Stimulated activated CD4-positive, alpha-beta T cell treated with anti-CD3 and anti-CD28 coated beads, TNF-alpha, amount 100 ng/mL, for 4 hours (primary cell): ENCODE results near the gene ADAMTS3.

Experiments
- DNase-seq, 3 experiments: peaks; one replicate each; pipeline ENCODE4 v3.0.0-alpha.2; 2020; ENCODE audit warnings: low read depth in 3 of 3

ADAMTS3 gene

DNA sequence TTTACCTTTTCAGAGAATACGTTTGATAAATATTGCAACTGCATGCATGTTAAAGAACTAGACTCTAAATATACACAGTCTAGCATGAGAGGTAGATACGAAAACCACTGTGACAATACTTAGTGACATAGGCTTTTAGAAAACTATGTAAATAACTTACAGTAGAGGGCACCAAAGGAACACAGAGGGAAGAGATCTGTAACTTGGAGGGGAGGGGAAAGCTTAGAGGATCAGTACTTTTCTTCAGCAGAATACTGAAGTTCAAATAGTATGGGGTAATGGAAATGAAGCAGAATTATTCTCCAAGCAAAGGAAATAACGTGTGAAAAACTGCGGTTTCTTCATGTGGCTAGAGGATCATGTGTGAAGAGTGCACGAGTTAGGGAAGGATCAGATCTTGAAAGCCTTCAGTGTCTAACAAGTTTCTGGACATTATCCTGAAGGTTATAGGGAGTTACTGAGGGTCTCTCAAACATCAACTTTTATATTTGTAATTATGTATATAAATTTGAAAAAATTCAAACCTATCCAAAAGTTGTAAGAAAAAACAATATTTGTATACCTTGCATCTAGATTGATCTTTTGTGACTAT, 273.0 kb downstream of the ADAMTS3 start:
- DNase-seq = no peak

DNA sequence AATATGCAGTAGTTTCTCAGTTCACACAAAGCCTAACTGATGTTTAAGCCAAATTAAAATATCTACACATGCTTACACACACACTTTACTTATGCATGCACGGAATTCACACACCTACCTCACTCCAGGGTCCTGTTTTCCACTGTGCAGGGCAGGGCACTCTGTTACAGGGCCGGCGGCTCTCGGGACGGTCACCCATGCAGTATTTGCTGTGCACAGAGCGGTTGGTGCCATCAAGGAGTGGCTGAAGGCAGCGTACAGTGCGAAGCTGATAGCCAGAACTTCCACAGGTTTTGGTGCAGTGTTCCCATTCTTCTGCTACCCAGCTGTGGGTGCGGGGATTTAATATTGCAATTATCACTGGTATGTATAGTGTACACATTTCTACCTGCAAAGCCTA, 278.3 kb downstream of the ADAMTS3 start:
- DNase-seq = no peak

DNA sequence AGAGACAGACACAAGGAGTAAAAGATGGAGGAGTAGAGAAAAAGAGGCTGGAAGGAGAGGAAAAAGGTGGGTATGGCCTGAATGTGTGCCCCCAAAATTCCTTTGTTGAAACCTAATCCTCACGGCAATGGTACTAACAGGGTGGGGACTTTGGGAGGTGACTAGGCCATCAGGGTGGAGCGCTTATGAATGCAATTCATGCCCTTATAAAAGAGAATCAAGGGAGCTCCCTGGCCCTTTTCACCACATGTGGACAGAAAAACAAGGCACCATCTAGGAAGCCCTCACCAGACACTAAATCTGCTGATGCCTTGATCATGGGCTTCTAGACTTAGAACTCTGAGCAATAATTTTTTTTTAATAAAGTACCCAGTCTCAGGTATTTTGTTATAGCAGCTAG, 282.1 kb downstream of the ADAMTS3 start:
- DNase-seq = no peak

DNA sequence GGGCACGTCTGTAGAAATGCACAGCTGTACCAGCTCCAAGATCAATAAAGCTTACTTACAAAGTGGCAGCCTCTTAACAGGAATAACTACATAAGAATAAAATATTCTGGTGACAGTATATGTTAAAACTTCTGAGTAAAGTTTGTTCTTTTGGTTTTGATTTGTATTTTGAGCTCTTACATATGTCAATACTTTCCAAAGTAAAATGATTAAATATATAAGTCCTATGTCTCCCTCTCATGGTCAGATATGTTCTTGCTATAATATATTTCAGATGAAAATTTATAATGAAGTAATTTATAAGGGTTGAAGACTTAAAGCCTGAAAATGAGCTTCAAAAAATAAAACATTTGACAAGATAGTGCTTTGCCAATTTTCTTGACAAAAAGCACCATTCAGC, 282.8 kb downstream of the ADAMTS3 start:
- no peak for DNase-seq

DNA sequence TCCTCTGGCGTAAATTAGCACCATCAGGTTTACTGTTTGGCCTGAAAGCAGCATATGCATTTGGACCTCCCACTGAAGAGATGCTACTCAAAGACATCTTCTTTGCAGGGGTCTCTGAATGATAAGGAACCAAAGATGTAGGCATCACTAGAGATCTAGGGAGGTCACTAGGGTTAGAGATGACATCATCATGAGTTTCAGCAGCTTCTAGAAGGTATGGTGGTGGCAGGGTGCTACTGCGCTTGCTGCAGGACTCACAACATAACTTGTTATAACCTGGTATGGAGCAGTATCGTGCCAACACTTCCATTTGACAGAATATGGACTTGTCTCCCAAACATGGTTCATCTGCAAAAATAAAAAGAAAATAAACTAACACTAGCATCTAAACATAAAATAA, 285.7 kb downstream of the ADAMTS3 start:
- no peak for DNase-seq

DNA sequence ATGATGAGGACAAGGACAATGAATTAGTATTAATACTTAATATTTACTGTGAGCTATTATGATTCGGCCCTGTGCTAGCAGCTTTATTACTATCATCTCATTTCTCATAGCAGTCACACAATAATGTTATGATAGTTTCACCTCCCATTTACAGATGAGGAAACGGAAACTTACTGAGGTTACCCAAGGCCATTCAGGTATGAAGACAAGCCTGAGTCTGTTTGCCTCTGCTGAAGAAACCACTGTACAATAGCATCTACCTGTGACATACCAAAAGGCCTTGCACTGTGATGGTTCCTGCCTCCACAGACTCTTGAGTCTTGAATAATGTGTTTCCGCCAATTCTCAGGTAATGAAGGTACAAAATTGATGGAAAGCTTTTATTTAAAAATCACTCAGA, 288.8 kb downstream of the ADAMTS3 start:
- no peak for DNase-seq

DNA sequence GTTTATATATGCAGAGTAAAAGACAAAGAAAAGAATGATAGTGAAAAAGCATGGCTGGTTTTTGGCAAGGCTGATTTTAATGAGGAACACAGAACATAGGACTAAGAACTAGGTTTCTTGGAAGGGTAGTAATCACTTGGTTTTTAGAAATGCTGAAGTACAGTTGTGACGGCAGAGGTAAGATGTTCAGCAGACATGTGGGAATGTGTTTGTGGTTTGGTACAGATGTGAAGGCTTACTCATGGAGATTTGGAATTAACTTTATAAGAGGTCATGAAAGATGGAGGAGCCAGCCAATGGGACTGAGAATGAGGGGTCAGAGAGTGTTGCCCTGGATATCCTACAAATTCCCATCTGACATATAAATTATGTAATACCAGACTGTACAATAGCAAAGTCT, 293.6 kb downstream of the ADAMTS3 start:
- DNase-seq = no peak

DNA sequence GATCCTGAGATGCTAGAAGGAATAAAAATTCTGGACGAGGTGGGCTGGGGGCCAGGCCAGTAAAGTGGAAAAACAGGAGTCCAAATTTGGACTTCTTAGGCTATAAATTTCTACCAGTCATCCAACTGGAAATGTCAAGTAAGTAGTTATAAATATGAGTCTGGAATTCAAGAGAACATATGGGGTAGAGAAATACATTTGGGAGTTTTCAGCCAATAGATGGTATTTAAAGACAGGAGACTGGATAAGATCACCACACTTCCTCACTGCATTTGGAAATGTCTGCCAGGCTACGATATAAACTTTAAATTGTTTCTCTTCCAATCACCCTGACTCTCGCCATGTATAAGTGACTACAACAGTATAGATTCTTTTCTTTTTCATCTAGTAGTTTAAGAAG, 294.8 kb downstream of the ADAMTS3 start:
- no peak for DNase-seq

DNA sequence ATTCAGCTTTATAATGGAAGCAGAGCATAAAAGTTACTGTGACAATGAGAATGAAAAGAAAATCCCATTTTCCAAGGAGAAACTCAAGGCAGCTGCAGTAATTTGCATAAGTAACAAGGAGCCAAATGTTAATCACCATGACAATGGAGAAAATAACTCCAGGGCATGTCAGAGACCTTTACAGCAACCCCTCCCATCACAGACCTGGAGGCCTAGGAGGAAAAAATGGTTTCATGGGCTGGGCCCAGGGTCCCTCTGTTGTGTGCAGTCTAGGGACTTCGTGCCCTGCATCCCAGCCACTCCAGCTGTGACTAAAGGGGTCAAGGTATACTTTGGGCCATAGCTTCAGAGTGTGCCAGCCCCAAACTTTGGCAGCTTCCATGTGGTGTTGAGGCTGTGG, 313.8 kb downstream of the ADAMTS3 start:
- no peak for DNase-seq

DNA sequence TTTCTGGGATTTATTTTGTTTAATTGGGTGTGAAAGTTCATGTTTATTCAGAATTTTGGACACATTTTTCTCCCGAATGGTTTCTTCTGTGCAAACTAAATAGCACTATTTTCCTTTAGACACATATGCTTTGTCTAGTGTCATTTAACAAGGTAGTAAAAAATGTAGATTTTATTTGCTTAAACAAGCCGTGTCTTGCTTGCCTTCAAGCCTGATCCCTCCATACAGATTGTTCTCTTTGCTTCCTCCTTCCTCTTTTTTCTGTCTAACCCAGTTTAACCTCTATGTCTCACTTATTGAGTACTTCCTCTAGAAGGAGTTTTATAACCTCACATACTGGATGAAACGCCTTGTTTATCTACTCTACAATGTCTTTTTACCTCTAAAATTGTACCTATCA, 325.4 kb downstream of the ADAMTS3 start:
- no peak for DNase-seq

DNA sequence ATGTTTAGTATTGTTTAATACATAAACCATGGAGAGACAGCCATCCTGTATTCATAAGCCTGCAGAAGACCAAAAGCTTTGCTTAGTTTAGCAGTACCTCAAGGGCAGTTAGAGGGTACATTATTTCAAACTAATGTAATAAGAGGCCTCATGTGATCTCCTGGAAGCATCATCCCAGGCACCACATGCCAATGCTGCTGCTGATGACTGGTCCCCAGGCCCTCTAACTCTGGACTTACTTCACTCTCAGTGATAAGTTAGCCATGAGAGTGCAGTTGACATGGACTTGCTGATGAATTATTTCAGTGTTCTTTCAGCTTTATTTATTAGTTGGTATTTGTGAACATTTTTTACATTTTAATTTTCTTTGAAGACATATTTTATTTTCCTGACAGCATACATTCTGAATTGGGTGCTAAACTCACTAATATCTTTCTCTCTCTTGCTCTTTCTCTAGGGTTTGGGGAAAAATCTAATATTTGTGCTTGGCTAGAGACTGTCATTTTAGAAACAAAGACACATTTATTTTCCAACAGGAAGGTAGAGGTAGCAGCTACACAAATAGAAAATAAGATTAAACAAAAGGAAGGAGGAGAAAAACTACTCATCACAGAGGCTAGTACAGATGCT, 329.4 kb downstream of the ADAMTS3 start:
- DNase-seq = no peak
